Endodermal cell (in vitro differentiated cells): ENCODE data around the gene MT1HL1. TPM values are rescaled to one million over a fixed set of nuclear protein-coding genes. Genes with fewer than 3 reads are reported as not detected.

ENCODE experiments used
- DNase-seq: peaks from one replicate; pipeline ENCODE4 v3.0.0-alpha.2; 2017
- H3K27ac ChIP-seq: 2 replicates; pipeline ENCODE4 v1.5.1; 2013; ENCODE audit warnings: mild to moderate bottlenecking, low read depth, low read length, moderate library complexity
- H3K27me3 ChIP-seq: 2 replicates; pipeline ENCODE4 v1.6.1; 2013; ENCODE audit warnings: mild to moderate bottlenecking, low read length, moderate library complexity; ENCODE audit not compliant: insufficient read depth, control insufficient read depth, poor library complexity, severe bottlenecking
- H3K36me3 ChIP-seq: 2 replicates; pipeline ENCODE4 v1.7.0; 2013; ENCODE audit warnings: mild to moderate bottlenecking, low read length, moderate library complexity; ENCODE audit not compliant: control insufficient read depth, insufficient read depth
- H3K4me1 ChIP-seq: one replicate; pipeline ENCODE4 v1.7.0; 2013; ENCODE audit warnings: low read length; ENCODE audit not compliant: control insufficient read depth, insufficient read depth
- H3K4me3 ChIP-seq: 2 replicates; pipeline ENCODE4 v1.5.1; 2013; ENCODE audit warnings: mild to moderate bottlenecking, low read length, moderate library complexity
- H3K9ac ChIP-seq: 2 replicates; pipeline ENCODE4 v1.6.1; 2013; ENCODE audit warnings: mild to moderate bottlenecking, low read length, moderate library complexity; ENCODE audit not compliant: poor library complexity, severe bottlenecking; ENCODE audit errors: extremely low read depth
- H3K9me3 ChIP-seq: 2 replicates; pipeline ENCODE4 v1.6.1; 2013; ENCODE audit warnings: mild to moderate bottlenecking, low read length, moderate library complexity; ENCODE audit not compliant: control insufficient read depth
- H3K27ac Mint-ChIP-seq: 2 replicates; pipeline ENCODE4 v1.8.0; 2020; ENCODE audit warnings: mixed read lengths
- H3K27me3 Mint-ChIP-seq: 2 replicates; pipeline ENCODE4 v1.8.0; 2021; ENCODE audit warnings: mild to moderate bottlenecking, mixed read lengths; ENCODE audit not compliant: insufficient read depth
- H3K36me3 Mint-ChIP-seq: 2 replicates; pipeline ENCODE4 v1.8.0; 2020; ENCODE audit warnings: low read depth, mixed read lengths
- H3K4me1 Mint-ChIP-seq: 2 replicates; pipeline ENCODE4 v1.8.0; 2020; ENCODE audit warnings: mixed read lengths
- H3K4me3 Mint-ChIP-seq: 2 replicates; pipeline ENCODE4 v1.8.0; 2020; ENCODE audit warnings: mild to moderate bottlenecking, moderate library complexity, mixed read lengths
- H3K9me3 Mint-ChIP-seq: 2 replicates; pipeline ENCODE4 v1.8.0; 2020; ENCODE audit warnings: mild to moderate bottlenecking, mixed read lengths
- CTCF ChIP-seq: fragments of 200-600 bp; sonication (generic); conservative IDR thresholded peaks from 2 replicates; pipeline ENCODE4 v1.5.0; 2021; ENCODE audit warnings: antibody characterized with exemption, mild to moderate bottlenecking
- WGBS, 2 experiments: methylation state at CpG; one replicate each; pipeline versions ENCODE4 v1.1.5 to v1.1.7; 2013; ENCODE audit warnings: missing lambda C conversion rate in 2 of 2, mixed read lengths in 1 of 2; ENCODE audit not compliant: insufficient coverage in 1 of 2, insufficient read length in 1 of 2; 5-methylcytosine and 5-hydroxymethylcytosine counted together
- long read RNA-seq, 4 experiments: library from polyadenylated mRNA in 2 of 4; library from RNA in 1 of 4; library from capped mRNA in 1 of 4; stranded (forward) in 3 of 4; unstranded in 1 of 4; transcript quantifications; one replicate each; pipeline ENCODE4 v2.0.0, GENCODE V29; 2020 to 2021; ENCODE audit warnings: inconsistent platforms in 1 of 4
- polyA plus RNA-seq, 2 experiments: library from polyadenylated mRNA; stranded (reverse); fragments of 50-300 nt; gene quantifications; one replicate each; pipeline ENCODE4 v1.2.3, GENCODE V29; 2013
- total RNA-seq, 2 donors: library from RNA; stranded (reverse); fragmentation: NEBNext Ultra II Directional in 1 of 2; extraction: Animal tissue kit (Norgen Biotek cat#: 25700) in 1 of 2; gene quantifications; 2 replicates in 1 of 2; 3 replicates in 1 of 2; pipeline ENCODE4 v1.2.1, GENCODE V29; 2021

Gene MT1HL1
- total RNA-seq = not detected
- polyA plus RNA-seq (2013, experiment 1 of 2) = not detected
- polyA plus RNA-seq (2013, experiment 2 of 2) = not detected
- long read RNA-seq, experiment 1 = 0 reads
- long read RNA-seq, experiment 2 = 0 reads
- long read RNA-seq, experiment 3 = 0 reads
- long read RNA-seq, experiment 4 = 0 reads

- Histone ChIP-seq H3K27ac (no peak within 1 kb of the TSS), H3K27me3 (no peaks in the 10 kb centered on the region), H3K4me3 (no peak within 1 kb of the TSS), H3K4me1 (no peaks in the 10 kb centered on the region), H3K9ac (no peak within 1 kb of the TSS), H3K9me3 (no peaks in the 10 kb centered on the region), H3K36me3 (no peaks in the 10 kb centered on the region)
- Mint-ChIP-seq H3K9me3 (peaks cover 4% of the 10 kb centered on the region), H3K27me3 (no peaks in the 10 kb centered on the region), H3K27ac (no peak within 1 kb of the TSS), H3K4me3 (no peak within 1 kb of the TSS), H3K4me1 (peaks cover 2% of the 10 kb centered on the region), H3K36me3 (no peaks in the 10 kb centered on the region)
- no peak for TF ChIP-seq CTCF
- DNase-seq = no peak
- 95 to 96% methylated on average over 14 to 18 of the region's 18 CpGs for WGBS, 2 experiments
Observed at GRCh38 chr1:237004116-237004515, at the start of gene MT1HL1. Gene MT1HL1, minus strand, starts transcription at chr1:237004441. Its CDS starts 69 bp downstream, at chr1:237004372.

GRCh38 chr1:237050915-237051314 lies 46.7 kb upstream of the MT1HL1 start:
- no peaks in the 10 kb centered on the region for H3K9me3 ChIP-seq
- WGBS, 2 experiments = 71% methylated on average over 2 of the region's 3 CpGs; no CpG with 5 or more reads in 1 of the 2 experiments

GRCh38 chr1:237050185-237050584 lies 45.9 kb upstream of the MT1HL1 start:
- DNase-seq = peak; percentile 32
- 91 to 95% methylated on average over 6 of the region's 6 CpGs for WGBS, 2 experiments
- H3K4me1 Mint-ChIP-seq = peaks cover 12% of the 10 kb centered on the region
- H3K36me3 Mint-ChIP-seq = no peaks in the 10 kb centered on the region
- no peaks in the 10 kb centered on the region for H3K9me3 Mint-ChIP-seq
- H3K9ac ChIP-seq = no peak overlapping the region
- H3K27ac Mint-ChIP-seq = no peak overlapping the region
- no peak overlapping the region for H3K27ac ChIP-seq
- no peak for TF ChIP-seq CTCF
- H3K27me3 Mint-ChIP-seq = peaks cover 10% of the 10 kb centered on the region
- no peak overlapping the region for H3K4me3 ChIP-seq
- peaks cover 13% of the 10 kb centered on the region for H3K4me1 ChIP-seq
- peaks cover 12% of the 10 kb centered on the region for H3K27me3 ChIP-seq
- no peak overlapping the region for H3K4me3 Mint-ChIP-seq
- no peaks in the 10 kb centered on the region for H3K36me3 ChIP-seq
- no peaks in the 10 kb centered on the region for H3K9me3 ChIP-seq

More at GRCh38 chr1:237050915-237051314, 46.7 kb upstream of the MT1HL1 start:
- no peak for TF ChIP-seq CTCF
- no peak overlapping the region for H3K4me3 ChIP-seq
- no peak for DNase-seq
- Mint-ChIP-seq H3K27me3 (peaks cover 6% of the 10 kb centered on the region), H3K36me3 (no peaks in the 10 kb centered on the region), H3K4me1 (peaks cover 12% of the 10 kb centered on the region), H3K9me3 (no peaks in the 10 kb centered on the region), H3K4me3 (no peak overlapping the region), H3K27ac (no peak overlapping the region)
- H3K27me3 ChIP-seq = peaks cover 9% of the 10 kb centered on the region
- H3K9ac ChIP-seq = no peak overlapping the region
- peaks cover 13% of the 10 kb centered on the region for H3K4me1 ChIP-seq
- H3K27ac ChIP-seq = no peak overlapping the region
- no peaks in the 10 kb centered on the region for H3K36me3 ChIP-seq
